ENCODE results near the gene FRS3.

DNA sequence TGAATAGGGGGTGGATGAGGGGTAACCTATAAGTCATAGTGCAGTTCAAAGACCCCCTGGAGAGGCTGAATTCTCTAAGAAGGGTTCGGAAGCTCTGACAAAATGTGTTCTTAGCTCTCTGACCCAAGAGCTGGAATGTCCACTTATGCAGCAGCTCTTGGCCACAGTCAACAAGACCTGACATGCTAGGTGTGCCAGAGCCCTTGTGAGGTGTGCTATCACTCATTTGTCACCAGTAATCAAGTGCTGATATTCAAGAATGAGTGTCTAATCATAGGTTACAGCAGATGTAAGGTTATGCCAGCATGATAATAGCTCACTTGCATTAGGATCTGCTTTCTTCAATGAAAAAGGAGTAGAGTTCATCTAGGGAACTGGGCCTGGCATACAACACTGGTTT lies 35.9 kb upstream of the FRS3 start:
- TF ChIP-seq, protein P1, sequence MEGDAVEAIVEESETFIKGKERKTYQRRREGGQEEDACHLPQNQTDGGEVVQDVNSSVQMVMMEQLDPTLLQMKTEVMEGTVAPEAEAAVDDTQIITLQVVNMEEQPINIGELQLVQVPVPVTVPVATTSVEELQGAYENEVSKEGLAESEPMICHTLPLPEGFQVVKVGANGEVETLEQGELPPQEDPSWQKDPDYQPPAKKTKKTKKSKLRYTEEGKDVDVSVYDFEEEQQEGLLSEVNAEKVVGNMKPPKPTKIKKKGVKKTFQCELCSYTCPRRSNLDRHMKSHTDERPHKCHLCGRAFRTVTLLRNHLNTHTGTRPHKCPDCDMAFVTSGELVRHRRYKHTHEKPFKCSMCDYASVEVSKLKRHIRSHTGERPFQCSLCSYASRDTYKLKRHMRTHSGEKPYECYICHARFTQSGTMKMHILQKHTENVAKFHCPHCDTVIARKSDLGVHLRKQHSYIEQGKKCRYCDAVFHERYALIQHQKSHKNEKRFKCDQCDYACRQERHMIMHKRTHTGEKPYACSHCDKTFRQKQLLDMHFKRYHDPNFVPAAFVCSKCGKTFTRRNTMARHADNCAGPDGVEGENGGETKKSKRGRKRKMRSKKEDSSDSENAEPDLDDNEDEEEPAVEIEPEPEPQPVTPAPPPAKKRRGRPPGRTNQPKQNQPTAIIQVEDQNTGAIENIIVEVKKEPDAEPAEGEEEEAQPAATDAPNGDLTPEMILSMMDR (conservative IDR thresholded peaks at IDR 0.05; ENCODE audit: low read length): no peak
- TF ChIP-seq EZH2phosphoT487 (IDR thresholded peaks at IDR 0.05; ENCODE audit: borderline replicate concordance, low read depth, low read length): no peak
